HTERT RPE-1 (cell line): ENCODE data around the gene RBM47.

Source experiments
- in situ Hi-C: fragments of 300-500 bp; cut with MboI; formaldehyde crosslinking; loops from 4 replicates; pipeline ENCODE4 v1.14.3; 2020; ENCODE audit warnings: low sequenced_read_pairs

RBM47 gene

DNA sequence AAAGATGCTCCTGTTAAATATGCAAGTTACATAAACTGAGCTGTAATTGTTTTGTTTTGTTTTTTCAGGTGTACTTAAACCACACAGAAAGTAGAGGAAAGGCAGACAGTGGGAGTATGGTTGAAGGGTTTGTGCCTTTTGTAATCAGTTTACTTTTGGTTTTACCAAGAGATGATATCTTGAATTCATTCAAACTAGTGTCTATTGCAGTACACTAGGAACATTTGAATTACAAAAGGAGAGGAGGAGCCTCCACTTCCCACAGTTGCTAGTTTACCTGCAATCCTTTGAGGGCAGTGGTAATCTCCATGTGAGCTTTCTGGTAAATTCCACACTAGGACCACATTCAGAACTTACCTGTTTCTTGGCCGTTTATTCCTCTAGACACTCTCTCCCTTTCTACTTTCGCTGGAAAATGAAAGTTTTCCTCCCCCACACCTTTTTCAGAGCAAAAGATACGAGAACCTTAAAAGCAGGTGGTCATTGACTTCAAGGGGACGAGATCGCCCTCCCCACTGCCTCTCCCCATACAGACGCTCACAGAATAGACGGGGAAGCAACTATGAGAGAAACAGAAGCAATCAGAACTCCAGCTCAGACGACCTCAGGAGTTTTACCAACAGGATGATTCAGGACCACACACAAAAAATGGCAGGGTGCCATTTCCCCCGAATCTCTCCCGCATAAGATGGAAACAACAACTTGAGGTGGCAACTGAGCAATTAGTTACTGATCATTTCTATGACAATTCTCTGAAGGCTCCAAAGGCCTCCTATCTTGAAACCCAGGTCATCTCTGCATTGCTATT is 3.3 kb downstream of the RBM47 start:
- in situ Hi-C loops, result no loop called here

DNA sequence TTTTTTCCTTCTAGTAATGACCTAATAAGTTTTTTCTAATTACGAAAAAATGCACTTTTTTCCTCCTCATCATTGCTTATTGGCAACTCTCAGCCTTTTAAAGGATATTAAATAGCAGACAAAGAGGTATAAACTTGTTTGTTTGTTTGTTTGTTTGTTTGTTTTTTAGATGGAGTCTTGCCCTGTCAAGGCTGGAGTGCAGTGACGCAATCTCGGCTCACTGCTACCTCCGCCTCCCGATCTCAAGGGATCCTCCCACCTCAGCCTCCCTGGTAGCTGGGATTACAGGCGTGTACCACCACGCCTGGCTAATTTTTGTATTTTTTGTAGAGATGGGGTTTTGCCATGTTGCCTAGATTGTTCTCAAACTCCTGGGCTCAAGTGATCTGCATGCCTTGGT is 6.0 kb downstream of the RBM47 start:
- in situ Hi-C loops, result no loop called here

DNA sequence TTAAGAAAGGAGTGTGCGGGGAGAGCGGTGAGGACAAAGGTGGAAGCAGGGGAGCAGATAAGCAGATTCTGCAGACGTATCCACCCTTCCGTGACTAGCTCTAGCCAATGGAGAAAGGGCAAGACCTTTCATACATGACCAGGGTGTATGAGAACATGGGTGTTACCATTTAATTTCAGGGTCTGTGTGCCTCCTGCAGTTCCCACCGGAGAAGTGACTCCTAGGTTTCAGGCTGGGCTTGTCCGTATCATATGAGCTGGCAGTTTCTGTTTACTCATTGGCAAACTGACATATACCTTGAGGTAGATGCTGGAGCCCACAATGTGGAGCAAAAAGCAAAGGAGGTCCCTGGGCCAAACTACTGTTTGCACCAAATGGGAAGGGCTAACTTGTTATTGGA is 6.8 kb downstream of the RBM47 start:
- in situ Hi-C loops, result no loop called here

DNA sequence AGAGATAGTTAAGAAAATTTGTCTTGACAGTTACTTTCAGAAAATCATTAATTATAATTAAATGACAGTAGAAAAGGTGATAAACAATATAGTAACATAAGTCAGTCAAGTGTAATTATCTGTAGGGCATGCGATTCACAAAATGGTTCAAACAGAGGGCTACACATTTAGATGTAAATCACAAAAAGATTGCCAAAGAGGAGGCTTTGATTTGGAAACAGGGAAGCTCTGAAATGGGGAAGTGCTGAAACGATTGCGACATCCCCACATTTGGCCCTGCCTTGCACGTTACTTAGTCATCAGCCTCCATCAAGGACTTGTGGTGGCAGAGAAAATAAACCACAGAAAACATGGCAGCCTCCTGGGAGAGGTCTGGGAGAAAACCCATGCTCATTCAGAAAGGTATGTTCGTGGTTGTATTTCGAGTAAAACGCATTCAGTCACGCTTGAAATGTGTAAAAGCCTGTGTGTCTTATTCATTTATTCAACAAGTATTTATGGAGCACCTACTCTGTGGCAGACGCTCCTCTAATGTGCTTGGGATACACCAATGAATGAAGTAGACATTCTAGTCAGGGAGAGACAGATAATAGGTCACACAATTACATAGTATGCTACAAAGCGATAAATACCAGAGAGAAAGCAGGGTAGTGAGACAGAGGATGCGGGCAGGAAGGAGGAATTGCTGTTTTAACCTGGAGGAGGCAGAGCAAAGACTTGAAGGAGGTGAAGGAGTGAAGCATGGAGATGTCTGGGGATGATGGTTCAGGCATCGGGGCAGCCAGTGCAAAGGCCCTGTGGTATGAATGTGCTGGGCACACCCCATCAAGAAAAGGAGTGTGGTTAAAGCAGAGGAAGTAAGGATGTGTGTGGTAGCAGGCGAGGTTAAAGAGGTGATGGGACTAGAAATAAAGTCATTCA is 7.8 kb downstream of the RBM47 start:
- in situ Hi-C loops, result no loop called here

DNA sequence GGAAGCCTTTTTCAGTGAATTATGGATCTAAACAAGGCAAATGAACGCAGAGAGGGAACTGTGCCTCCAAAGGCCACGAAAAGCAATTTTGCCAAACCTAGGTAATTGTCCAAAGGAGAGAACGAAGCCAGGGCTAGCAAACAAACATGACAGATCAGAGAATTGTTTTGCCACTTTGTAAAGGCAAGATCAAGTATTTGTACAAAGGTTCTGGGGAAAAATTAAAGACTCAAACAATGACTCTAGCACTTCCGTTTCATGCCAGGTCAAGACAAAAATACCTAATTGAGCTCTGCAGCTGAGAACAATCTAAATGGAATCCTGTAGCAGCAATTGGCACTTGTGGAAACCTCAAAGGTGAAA is 8.5 kb downstream of the RBM47 start:
- in situ Hi-C loops, result no loop called here

DNA sequence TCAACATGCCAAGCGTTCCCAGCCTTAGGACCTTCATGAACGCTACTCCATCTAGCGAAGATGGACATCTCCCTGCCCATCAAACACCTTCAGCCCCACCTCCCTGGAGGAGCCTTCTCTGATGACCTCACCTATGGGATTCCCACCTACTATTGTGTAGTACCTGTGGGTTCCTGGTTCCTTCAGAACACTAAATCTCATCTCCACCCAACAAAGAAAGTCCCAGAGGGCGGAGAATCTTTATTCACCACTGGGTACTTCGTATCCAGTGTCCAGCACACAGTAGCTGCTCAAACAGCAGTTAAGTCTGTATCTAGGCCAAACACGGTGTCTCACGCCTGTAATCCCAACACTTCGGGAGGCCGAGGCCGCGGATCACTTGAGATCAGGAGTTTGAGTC is 10.1 kb downstream of the RBM47 start:
- in situ Hi-C loops, result no loop called here

DNA sequence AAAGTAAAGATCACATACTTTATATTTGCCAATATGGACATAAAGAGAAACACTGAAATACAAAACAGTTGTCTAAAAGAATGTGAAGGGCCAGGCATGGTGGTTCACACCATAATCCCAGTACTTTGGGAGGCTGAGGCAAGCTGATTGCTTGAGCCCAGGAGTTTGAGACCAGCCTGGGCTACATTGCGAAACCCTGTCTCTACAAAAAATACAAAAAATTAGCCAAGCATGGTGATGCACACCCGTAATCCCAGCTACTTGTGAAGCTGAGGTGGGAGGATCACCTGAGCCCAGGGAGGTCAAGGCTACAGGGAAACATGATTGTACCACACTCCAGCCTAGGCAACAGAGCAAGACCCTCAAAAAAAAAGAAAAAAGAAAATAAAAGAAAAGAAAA is 11.8 kb downstream of the RBM47 start:
- in situ Hi-C loops, result no loop called here

DNA sequence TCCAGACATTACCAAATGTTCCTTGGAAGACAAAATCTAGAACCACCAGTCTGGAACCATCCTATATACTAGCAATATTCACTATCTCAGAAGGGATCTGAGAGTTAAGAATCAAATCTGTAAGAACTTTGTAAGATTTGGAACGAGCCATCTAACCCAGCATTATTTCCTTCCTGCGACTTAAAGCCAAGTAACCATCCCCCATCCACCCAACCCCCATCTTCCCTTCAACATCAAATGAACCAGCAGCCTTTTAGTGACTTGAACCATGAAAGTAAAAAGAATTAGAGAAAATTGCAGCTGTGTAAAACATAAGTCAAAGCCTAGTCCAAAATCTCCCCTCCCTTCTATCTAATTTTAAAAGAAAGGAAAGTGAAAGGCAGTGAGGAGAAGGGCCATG is 15.6 kb downstream of the RBM47 start:
- in situ Hi-C loops, result no loop called here

DNA sequence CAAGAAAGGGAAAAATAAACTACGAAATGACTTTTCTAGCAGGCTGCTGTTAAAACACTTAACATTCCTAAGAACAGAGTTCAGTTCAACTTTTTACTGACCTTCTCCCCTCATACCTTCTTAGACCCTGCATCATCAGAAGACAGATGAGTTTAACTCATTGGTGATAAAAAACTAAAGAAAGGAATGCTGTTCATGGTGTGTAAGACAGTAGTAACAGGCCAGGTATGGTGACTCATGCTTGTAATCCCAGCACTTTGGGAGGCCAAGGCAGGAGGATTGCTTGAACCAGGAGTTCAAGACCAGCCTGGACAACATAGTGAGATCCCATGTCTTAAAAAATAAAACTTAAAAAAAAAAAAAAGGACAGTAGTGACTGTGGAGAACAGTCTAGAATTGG is 16.2 kb downstream of the RBM47 start:
- in situ Hi-C loops, result no loop called here

DNA sequence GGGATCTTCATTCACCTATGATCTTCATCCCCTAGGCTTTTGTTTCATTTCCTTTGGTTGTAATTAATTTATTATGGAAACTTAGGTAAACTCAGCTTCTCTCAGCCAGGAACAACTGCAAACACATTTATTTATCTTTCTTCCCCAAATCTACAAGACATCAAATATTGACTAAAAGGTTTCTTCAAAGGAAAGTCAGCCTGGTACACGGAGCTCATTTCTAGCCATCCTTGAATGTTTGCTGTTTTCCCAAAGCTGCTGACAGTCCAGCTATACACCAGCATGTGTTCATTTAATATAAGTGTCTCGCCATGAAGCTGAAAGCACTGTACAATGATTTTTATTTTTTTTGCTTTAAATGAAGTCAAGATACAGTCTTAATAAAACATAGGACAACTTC is 16.8 kb downstream of the RBM47 start:
- in situ Hi-C loops, result no loop called here

DNA sequence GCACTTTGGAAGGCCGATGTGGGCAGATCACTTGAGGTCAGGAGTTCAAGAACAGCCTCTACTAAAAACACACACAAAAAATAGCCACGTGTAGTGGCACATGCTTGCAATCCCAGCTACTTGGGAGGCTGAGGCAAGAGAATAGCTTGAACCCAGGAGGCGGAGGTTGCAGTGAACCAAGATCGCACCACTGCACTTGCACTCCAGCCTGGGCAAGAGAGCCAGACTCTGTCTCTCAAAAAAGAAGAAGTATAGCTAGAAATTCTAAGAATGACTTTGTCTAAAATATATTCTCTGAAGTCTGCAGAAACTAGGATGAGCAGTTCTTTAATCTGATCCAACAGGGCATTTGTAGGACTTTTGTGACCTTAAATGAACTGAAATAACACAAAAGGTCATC is 17.4 kb downstream of the RBM47 start:
- in situ Hi-C loops, result no loop called here

DNA sequence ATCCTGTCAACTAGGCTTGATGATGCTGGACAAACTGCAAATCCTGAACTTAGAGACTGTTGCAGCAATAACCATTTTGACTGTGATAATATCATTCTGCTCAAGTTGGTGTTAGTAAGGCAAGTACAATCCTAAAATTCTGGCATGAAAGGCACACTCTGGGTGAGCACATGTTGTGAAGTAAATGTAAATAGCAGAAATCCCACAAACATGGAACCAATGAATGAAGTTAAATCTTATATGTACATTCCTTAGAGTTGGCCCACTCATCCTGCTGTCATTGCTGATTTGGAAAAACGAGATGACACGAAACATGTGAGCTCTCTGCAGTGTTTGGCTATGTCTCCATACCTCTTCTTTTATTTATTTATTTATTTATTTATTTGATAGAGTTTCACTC is 21.0 kb downstream of the RBM47 start:
- in situ Hi-C loops, result no loop called here

DNA sequence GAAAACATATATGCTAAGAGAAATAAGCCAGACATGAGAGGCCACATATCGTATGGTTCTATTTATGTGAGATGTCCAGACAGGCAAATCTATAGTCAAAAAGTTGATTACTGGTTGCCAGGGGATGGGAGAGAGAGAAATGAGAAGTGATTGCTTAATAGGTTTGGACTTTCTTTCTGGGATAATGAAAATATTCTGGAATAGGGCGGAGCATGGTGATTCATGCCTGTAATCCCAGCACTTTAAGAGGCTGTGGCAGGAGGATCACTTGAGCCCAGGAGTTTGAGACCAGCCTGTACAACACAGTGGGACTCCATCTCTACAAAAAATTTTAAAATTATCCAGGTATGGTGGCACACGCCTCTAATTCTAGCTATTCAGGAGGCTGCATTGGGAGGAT is 22.4 kb downstream of the RBM47 start:
- in situ Hi-C loops, result no loop called here

DNA sequence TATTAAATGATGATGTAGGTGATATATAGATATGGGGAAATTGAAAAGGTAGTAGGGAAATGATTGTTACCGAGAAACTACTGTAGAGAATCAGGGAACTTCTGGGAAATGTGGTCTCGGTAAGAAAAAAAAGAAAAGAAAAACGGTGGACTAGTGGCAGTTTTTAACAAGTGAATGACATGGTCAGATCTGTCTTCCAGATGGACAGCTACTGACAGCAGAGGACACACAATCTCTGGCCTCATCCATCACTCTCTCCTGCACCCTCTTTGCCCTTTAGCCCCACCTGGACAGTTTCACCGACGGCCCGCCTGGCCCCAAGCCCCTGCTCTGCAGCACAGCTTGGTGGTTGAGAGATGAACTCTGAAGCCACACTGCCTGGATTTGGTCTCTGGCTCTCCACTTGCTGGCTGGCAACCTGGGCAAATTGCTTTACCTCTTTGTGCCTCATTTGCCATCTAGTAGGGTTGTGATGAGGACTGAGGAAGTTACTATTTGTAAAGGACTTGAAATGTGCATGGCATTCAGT is 23.4 kb downstream of the RBM47 start:
- in situ Hi-C loops, result no loop called here

DNA sequence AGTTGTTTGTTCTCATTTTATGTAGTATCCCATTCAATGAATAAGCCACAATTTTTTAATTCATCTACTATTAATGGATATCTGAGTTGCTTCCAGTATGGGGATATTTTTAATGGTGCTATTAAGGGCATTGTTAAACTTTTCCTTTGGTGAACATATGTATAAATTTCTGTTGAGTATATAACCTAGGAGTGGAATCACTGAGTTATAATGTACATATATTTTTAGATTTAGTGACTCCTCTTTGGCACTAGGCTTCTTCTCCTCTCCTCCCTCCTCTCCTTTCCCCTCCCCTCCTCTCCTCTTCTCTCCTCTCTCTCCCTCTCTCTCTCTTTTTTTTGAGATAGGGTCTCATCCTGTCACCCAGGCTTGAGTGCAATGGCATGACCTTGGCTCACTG is 26.4 kb downstream of the RBM47 start:
- in situ Hi-C loops, result no loop called here

DNA sequence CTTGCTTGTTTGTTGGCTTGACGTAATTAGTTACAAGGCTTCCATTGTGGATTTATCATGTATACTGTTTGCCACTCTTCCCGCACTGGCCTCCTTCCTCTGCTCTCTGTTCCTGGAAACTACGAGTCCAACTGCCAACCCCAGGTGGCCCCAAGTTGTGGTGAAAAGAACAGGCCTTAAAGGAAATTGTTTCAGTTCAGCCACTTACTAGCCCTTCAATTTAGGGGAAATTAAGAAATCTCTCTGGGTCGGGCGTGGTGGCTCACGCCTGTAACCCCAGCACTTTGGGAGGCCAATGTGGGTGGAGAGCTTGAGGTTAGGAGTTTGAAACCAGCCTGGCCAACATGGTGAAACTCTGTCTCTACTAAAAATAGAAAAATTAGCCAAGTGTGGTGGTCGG is 28.0 kb downstream of the RBM47 start:
- in situ Hi-C loops, result no loop called here

DNA sequence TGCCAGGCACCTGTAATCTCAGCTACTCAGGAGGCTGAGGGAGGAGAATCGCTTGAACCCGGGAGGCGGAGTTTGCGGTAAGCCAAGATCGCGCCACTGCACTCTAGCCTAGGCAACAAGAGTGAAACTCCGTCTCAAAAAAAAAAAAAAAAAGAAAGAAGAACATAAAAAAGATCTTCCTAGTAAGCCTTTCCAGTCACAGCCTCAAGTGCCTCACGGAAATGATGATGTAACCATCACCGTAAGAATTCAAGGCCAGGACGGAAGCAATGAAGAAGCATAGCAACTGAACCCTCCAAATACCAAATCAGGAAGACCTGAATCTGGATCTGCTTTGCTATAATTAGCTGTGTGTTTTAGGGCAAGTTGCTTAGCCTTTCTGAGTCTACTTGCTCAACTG is 28.8 kb downstream of the RBM47 start:
- in situ Hi-C loops, result no loop called here

DNA sequence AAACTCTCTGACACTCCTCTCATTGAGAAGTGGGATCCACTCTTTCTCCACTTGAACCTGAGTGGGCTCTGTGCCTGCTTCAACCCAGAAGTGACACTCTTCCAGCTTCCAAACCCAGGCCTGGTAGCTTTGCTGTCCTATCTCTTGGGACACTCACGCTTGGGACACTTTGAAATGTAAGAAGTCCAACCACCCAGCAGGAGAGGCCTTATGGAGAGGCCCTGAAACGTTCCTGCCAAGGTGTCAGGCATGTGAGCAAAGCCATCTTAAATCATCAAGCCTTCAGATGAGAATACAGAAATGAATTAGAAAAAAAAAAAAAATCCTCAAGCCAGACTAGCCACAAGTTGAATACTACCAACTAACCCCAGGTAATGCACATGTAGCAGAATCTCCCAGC is 30.2 kb downstream of the RBM47 start:
- in situ Hi-C loops, result no loop called here

DNA sequence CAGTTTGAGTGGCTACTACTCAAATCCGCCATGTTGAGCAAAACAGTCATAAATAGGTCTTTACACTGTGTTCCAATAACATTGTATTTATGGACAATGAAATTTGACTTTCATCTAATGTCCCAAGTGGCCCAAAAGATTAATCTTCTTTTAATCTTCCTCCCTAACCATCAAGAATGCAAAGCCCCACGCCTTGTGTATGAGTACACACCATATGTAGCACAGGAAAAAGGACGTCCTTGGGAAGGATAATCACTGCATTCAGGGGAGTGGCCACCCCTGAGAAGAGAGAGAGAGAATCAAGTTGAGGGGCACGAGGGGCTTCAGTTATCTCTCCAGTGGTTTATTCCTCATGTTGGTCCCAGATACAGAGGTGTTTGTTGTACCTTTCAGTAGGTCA is 33.1 kb downstream of the RBM47 start:
- in situ Hi-C loops, result no loop called here

DNA sequence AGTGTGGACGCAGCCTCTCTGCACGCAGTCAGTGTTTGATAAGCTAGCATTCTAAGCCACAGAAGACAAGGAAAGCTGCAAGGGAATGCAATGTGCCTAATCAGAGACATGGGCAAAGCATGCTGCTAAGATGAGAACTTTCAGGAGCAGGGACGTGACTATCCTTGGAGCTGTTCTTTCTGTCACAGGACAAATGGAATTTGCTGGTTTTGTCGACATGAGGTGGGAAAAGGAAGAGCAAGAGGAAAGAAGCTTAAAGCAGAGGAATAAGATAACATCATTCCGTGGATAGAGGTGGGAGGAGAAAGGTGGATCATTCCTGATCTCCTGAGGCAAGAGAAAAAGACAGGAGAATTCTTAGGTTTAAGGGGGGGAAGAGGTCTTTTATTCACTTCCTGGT is 33.7 kb downstream of the RBM47 start:
- in situ Hi-C loops, result no loop called here

DNA sequence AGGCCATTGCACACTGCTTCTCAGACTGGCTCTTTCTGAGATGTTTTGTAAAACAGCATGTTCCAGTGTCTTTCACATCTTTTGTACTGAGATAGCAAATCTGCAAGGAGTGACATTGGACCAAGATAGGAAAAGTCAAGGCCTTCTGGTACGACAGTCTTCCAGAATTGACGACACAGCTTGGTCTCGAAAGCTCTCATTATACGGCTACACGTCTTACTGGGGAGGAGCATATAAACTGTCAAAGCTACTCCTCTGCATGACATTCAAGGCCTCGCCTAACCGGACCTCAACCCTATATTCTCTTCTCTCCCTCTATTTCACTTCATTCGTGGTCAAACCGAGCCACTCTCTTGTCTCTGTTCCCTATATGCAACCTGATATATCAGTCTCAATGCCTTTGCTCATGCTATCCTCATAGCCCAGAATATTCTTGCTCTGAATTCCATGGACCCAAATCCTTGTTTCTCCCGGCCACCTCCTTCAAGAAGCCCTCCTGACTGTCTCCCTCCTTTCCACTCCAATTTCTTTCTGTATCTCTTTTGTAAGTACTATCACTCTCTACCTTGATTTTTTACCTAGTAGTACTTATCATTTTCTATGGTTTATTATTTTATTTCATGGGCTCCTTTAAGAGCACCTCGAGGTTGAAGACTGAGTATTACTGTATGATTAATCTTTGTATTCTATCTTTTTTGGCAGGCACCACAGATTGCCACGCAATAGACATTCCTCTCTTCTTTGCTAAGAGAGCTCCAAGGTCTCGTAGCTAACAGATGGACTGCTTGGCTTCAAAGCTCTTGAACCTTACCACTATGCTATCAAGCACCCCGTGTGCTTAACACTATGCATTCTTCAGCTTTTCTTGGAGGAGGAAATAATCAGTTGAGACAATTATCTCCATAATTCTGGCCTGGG is 35.1 kb downstream of the RBM47 start:
- in situ Hi-C loops, result no loop called here
